H1 (cell line): ENCODE results near the gene THADA.

ENCODE experiments used
- CEBPB ChIP-seq: IDR thresholded peaks from 2 replicates; pipeline ENCODE4 v1.6.1; 2012; ENCODE audit warnings: low read depth, low read length
- EP300 ChIP-seq, 2 experiments: IDR thresholded peaks; 1 replicate in 1 of 2; 2 replicates in 1 of 2; pipeline ENCODE4 v1.6.1; 2011 to 2012; ENCODE audit warnings: low read depth in 2 of 2, low read length in 2 of 2, mild to moderate bottlenecking in 2 of 2, borderline replicate concordance in 1 of 2, inconsistent platforms in 1 of 2, moderate library complexity in 1 of 2
- EZH2 ChIP-seq: fragments of 200-600 bp; sonication (generic); IDR thresholded peaks from 2 replicates; pipeline ENCODE4 v1.7.1; 2012; ENCODE audit warnings: low read depth, mild to moderate bottlenecking, moderate library complexity, low read length, inconsistent platforms; ENCODE audit not compliant: severe bottlenecking
- FOSL1 ChIP-seq: IDR thresholded peaks from 2 replicates; pipeline ENCODE4 v1.6.1; 2011; ENCODE audit warnings: mild to moderate bottlenecking, low read depth, low read length, moderate library complexity; ENCODE audit not compliant: insufficient read depth
- HDAC2 ChIP-seq, 2 experiments: fragments of 300-600 bp in 1 of 2; sonication (generic) in 1 of 2; IDR thresholded peaks; 2 replicates each; pipeline ENCODE4 v1.6.1; 2011 to 2012; ENCODE audit warnings: low read depth in 2 of 2, low read length in 2 of 2, mild to moderate bottlenecking in 2 of 2, moderate library complexity in 2 of 2, borderline replicate concordance in 1 of 2, inconsistent platforms in 1 of 2
- MAFK ChIP-seq: IDR thresholded peaks from 2 replicates; pipeline ENCODE4 v1.6.1; 2012; ENCODE audit warnings: low read depth, mild to moderate bottlenecking, improper control_type of control experiment, low read length
- SP1 ChIP-seq: IDR thresholded peaks from 2 replicates; pipeline ENCODE4 v1.6.1; 2011; ENCODE audit warnings: low read depth, low read length
- SP2 ChIP-seq: IDR thresholded peaks from 2 replicates; pipeline ENCODE4 v1.6.1; 2012; ENCODE audit warnings: mild to moderate bottlenecking, low read length, inconsistent platforms
- ZNF274 ChIP-seq: IDR thresholded peaks from 2 replicates; pipeline ENCODE4 v1.7.0; 2012; ENCODE audit warnings: low read length, borderline replicate concordance; ENCODE audit errors: extremely low read depth
- TF ChIP-seq, protein P1 (sequence below), 3 experiments: IDR thresholded peaks; 1 replicate in 2 of 3; 2 replicates in 1 of 3; pipeline versions ENCODE4 v1.5.1 to v1.6.1; 2011; ENCODE audit warnings: low read length in 3 of 3, mild to moderate bottlenecking in 3 of 3, inconsistent platforms in 2 of 3, low read depth in 1 of 3, moderate library complexity in 1 of 3; ENCODE audit not compliant: insufficient read depth in 1 of 3; ENCODE audit errors: control extremely low read depth in 1 of 3
- TF ChIP-seq, protein P2 (sequence below): IDR thresholded peaks from 2 replicates; pipeline ENCODE4 v1.6.1; 2012; ENCODE audit warnings: low read length, inconsistent platforms

DNA sequence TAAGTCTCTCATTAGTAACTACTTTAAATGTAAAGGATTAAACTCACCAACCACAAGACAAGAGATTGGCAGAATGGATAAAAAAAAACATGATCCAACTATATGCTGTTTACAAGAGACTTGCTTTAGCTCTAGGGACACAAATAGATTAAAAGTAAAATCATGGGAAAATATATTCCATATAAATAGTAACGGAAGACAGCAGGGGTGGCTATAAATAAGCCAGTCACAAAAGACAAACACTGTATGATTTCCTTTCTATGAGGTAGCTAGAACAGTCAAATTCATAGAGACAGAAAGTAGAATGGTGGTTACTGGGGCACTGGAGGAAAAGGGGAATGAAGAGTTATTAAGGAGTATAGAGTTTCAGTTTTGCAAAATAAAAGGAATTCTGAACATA lies 145.2 kb downstream of the THADA start:
- TF ChIP-seq EZH2: no peak
- TF ChIP-seq, protein P1, sequence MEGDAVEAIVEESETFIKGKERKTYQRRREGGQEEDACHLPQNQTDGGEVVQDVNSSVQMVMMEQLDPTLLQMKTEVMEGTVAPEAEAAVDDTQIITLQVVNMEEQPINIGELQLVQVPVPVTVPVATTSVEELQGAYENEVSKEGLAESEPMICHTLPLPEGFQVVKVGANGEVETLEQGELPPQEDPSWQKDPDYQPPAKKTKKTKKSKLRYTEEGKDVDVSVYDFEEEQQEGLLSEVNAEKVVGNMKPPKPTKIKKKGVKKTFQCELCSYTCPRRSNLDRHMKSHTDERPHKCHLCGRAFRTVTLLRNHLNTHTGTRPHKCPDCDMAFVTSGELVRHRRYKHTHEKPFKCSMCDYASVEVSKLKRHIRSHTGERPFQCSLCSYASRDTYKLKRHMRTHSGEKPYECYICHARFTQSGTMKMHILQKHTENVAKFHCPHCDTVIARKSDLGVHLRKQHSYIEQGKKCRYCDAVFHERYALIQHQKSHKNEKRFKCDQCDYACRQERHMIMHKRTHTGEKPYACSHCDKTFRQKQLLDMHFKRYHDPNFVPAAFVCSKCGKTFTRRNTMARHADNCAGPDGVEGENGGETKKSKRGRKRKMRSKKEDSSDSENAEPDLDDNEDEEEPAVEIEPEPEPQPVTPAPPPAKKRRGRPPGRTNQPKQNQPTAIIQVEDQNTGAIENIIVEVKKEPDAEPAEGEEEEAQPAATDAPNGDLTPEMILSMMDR (IDR thresholded peaks at IDR 0.05; ENCODE audit: control extremely low read depth in 1 of 3, insufficient read depth in 1 of 3, low read depth in 1 of 3, low read length in 3 of 3): no peak
- TF ChIP-seq CEBPB: no peak
- no peak for TF ChIP-seq ZNF274
- no peak for TF ChIP-seq SP1
- TF ChIP-seq MAFK: no peak
- TF ChIP-seq, protein P2, sequence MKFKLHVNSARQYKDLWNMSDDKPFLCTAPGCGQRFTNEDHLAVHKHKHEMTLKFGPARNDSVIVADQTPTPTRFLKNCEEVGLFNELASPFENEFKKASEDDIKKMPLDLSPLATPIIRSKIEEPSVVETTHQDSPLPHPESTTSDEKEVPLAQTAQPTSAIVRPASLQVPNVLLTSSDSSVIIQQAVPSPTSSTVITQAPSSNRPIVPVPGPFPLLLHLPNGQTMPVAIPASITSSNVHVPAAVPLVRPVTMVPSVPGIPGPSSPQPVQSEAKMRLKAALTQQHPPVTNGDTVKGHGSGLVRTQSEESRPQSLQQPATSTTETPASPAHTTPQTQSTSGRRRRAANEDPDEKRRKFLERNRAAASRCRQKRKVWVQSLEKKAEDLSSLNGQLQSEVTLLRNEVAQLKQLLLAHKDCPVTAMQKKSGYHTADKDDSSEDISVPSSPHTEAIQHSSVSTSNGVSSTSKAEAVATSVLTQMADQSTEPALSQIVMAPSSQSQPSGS: no peak
- no peak for TF ChIP-seq FOSL1
- TF ChIP-seq HDAC2 (IDR thresholded peaks at IDR 0.05; ENCODE audit: borderline replicate concordance in 1 of 2, low read depth in 2 of 2, low read length in 2 of 2): no peak
- TF ChIP-seq EP300 (IDR thresholded peaks at IDR 0.05; ENCODE audit: borderline replicate concordance in 1 of 2, low read depth in 2 of 2, low read length in 2 of 2): no peak
- no peak for TF ChIP-seq SP2
